ENCODE data around the gene ADISSP.

ADISSP gene

DNA sequence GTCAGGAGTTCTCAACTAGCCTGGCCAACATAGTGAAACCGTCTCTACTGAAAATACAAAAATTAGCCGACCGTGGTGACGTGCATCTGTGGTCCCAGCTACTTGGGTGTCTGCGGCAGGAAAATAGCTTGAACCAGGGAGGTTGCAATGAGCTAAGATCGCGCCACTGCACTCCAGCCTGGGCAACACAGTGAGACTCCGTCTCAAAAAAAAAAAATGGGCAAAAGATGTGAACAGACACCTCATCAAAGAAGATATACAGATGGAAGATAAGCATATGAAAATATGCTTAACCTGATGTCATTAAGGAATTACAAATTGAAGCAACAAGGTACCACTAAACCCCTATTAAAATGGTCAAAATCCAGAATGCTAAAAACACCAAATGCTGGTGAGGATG is 44.3 kb downstream of the ADISSP start:
- H3K27me3 ChIP-seq (ENCODE audit: control insufficient read depth, insufficient read depth, low read length) = peaks cover 20% of the 10 kb centered on the region
- H3K36me3 ChIP-seq (ENCODE audit: control insufficient read depth, insufficient read depth, low read length) = no peaks in the 10 kb centered on the region
- peaks cover 7% of the 10 kb centered on the region; the same call in 1 of the 2 replicates for H3K4me1 ChIP-seq (ENCODE audit: control insufficient read depth, insufficient read depth, low read length)
- H3K27ac ChIP-seq (ENCODE audit: low read depth, low read length) = no peak overlapping the region
- H3K9me3 ChIP-seq (ENCODE audit: control insufficient read depth, insufficient read depth, low read depth, low read length) = no peaks in the 10 kb centered on the region
- H3K9ac ChIP-seq (ENCODE audit: low read length) = no peak overlapping the region
- no peak overlapping the region for H3K4me3 ChIP-seq (ENCODE audit: low read depth, low read length)

DNA sequence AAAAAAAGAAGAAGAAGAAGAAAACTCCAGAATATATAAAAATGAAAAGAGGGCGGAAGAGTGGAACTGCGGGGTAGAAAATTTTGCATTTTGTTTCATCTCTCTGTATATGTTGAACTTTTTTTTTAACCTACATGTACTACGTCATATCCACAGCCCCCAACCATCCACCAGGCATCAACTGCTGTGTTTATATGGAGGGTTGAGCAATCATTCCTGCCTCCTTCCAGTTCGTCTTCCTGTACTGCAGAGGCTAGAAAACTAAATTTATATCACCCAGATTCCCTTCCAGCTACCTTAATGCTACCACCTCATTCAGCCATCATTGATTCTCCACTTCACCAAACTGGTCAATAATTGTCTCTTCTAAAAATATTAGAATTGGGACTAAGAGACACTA is 45.6 kb downstream of the ADISSP start:
- Histone ChIP-seq H3K27me3 (ENCODE audit: control insufficient read depth, insufficient read depth, low read length) (peaks cover 7% of the 10 kb centered on the region), H3K4me1 (ENCODE audit: control insufficient read depth, insufficient read depth, low read length) (no peaks in the 10 kb centered on the region), H3K27ac (ENCODE audit: low read depth, low read length) (no peak overlapping the region), H3K36me3 (ENCODE audit: control insufficient read depth, insufficient read depth, low read length) (no peaks in the 10 kb centered on the region), H3K9me3 (ENCODE audit: control insufficient read depth, insufficient read depth, low read depth, low read length) (no peaks in the 10 kb centered on the region), H3K9ac (ENCODE audit: low read length) (no peak overlapping the region), H3K4me3 (ENCODE audit: low read depth, low read length) (no peak overlapping the region)

DNA sequence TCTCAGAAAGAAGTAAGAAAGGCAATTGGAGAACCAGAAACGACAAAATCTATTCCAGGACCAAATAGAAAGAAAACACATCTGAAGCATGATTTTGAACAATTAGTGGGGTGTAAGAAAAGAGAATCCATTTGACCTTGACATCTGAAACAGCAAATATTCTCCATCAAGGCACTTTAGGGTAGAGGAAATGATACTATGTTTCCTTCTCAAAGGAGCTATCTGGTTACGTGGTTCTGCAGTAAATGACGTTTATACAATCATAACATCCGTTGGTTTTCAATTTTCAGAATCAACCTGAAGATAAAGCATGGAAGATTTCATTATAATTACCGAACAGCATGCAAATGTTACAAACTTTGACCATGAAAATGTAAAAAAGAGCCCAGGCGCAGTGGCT is 46.9 kb downstream of the ADISSP start:
- Histone ChIP-seq H3K27ac (ENCODE audit: low read depth, low read length) (no peak overlapping the region), H3K27me3 (ENCODE audit: control insufficient read depth, insufficient read depth, low read length) (peaks cover 5% of the 10 kb centered on the region; the same call in 1 of the 2 replicates), H3K4me1 (ENCODE audit: control insufficient read depth, insufficient read depth, low read length) (no peaks in the 10 kb centered on the region), H3K9ac (ENCODE audit: low read length) (no peak overlapping the region), H3K36me3 (ENCODE audit: control insufficient read depth, insufficient read depth, low read length) (no peaks in the 10 kb centered on the region), H3K4me3 (ENCODE audit: low read depth, low read length) (no peak overlapping the region), H3K9me3 (ENCODE audit: control insufficient read depth, insufficient read depth, low read depth, low read length) (no peaks in the 10 kb centered on the region)

DNA sequence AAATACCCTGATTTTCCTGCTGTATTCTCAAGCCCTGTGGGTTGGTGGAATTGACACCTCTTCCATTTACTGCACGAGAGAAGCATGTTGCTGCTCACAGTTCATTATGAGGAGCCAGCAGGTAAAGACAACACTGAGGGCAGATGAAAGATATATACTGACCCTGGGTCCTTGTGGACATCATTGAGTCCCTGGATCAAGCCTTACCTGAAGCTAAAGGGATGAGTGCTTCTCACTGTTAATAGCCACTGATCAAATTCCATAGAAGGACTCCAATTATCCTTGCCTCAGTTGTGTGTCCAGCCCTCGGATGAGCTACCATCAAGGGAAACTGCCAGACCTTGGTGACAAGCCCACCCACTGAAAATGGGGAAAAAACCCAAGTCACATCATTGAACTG is 47.5 kb downstream of the ADISSP start:
- Histone ChIP-seq H3K27me3 (ENCODE audit: control insufficient read depth, insufficient read depth, low read length) (peaks cover 5% of the 10 kb centered on the region; the same call in 1 of the 2 replicates), H3K36me3 (ENCODE audit: control insufficient read depth, insufficient read depth, low read length) (no peaks in the 10 kb centered on the region), H3K27ac (ENCODE audit: low read depth, low read length) (no peak overlapping the region), H3K4me1 (ENCODE audit: control insufficient read depth, insufficient read depth, low read length) (no peaks in the 10 kb centered on the region), H3K9ac (ENCODE audit: low read length) (no peak overlapping the region), H3K9me3 (ENCODE audit: control insufficient read depth, insufficient read depth, low read depth, low read length) (no peaks in the 10 kb centered on the region), H3K4me3 (ENCODE audit: low read depth, low read length) (no peak overlapping the region)

DNA sequence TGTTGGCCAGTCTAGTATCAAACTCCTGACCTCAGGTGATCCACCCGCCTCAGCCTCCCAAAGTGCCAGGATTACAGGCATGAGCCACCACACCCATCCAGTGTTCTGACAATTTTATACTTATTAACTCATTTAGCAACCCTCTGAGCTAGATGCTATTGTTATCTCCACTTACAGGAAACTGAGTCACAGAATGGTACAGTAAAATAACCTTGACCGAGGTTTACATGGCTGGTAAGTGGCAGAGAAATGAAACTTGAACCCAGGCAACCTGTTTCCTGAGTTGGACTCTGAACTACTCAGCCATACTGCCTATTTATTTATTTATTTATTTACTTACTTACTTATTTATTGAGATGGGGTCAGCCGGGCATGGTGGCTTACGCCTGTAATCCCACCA is 48.5 kb downstream of the ADISSP start:
- Histone ChIP-seq H3K27me3 (ENCODE audit: control insufficient read depth, insufficient read depth, low read length) (peaks cover 5% of the 10 kb centered on the region; the same call in 1 of the 2 replicates), H3K9me3 (ENCODE audit: control insufficient read depth, insufficient read depth, low read depth, low read length) (no peaks in the 10 kb centered on the region), H3K9ac (ENCODE audit: low read length) (no peak overlapping the region), H3K4me1 (ENCODE audit: control insufficient read depth, insufficient read depth, low read length) (no peaks in the 10 kb centered on the region), H3K4me3 (ENCODE audit: low read depth, low read length) (no peak overlapping the region), H3K27ac (ENCODE audit: low read depth, low read length) (no peak overlapping the region), H3K36me3 (ENCODE audit: control insufficient read depth, insufficient read depth, low read length) (no peaks in the 10 kb centered on the region)

DNA sequence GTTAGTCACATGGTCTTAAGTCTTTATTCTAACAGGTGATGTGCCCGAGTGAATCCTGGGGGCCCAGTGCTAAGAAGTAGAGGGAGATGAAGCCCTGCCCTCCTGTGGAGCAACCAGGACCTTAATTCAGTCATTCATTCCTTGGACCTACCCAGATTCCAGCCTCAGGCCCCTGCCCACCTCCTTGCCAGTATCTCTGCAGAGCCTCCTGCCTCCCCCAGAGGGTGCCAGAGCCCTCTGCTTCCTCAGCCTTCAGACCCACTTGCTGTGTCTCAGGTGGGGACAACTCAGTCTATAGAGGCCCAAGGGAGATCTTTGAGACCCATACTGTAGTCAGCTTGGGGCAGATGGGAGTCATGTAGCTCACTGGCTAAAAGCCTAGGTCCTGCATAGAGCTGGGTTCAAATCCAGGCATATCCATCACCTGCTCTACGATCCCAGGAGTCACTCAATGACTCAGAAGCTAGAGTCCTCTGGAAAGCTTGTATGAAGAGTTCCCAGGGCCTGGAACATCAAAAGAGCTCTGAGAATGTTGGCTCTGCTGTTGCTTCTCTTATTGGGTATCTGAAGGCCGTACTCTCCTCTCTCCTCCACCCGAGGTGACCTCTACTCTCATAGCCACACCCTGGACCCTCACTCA is 51.2 kb downstream of the ADISSP start:
- Histone ChIP-seq H3K4me1 (ENCODE audit: control insufficient read depth, insufficient read depth, low read length) (no peaks in the 10 kb centered on the region), H3K9ac (ENCODE audit: low read length) (no peak overlapping the region), H3K27ac (ENCODE audit: low read depth, low read length) (no peak overlapping the region), H3K27me3 (ENCODE audit: control insufficient read depth, insufficient read depth, low read length) (peaks cover 5% of the 10 kb centered on the region; the same call in 1 of the 2 replicates), H3K36me3 (ENCODE audit: control insufficient read depth, insufficient read depth, low read length) (no peaks in the 10 kb centered on the region), H3K9me3 (ENCODE audit: control insufficient read depth, insufficient read depth, low read depth, low read length) (no peaks in the 10 kb centered on the region), H3K4me3 (ENCODE audit: low read depth, low read length) (no peak overlapping the region)

DNA sequence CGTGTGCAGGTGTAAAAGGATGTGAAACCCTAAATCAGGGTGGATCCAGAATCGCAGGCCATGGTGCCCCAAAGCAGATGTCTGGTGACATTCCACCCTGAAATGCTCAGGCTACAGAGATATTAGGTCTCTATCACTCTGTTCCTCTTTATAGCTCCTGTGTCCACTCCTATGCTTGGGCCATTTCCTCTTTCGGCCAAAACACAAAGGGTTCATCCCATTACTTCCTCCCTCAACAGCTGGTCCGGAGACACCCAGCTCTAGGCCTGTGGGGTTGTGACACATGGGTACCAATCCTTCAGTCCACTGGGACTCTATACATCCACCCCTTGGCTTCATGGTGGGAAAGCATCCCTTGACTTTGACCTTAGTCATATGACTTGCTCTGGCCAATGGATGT is 53.5 kb downstream of the ADISSP start:
- H3K27ac ChIP-seq (ENCODE audit: low read depth, low read length) = no peak overlapping the region
- 0 out of 2 replicates have a peak, but pooled peaks cover 6% of the 10 kb centered on the region for H3K4me1 ChIP-seq (ENCODE audit: control insufficient read depth, insufficient read depth, low read length)
- H3K4me3 ChIP-seq (ENCODE audit: low read depth, low read length) = no peak overlapping the region
- H3K9me3 ChIP-seq (ENCODE audit: control insufficient read depth, insufficient read depth, low read depth, low read length) = no peaks in the 10 kb centered on the region
- H3K27me3 ChIP-seq (ENCODE audit: control insufficient read depth, insufficient read depth, low read length) = no peaks in the 10 kb centered on the region
- H3K36me3 ChIP-seq (ENCODE audit: control insufficient read depth, insufficient read depth, low read length) = no peaks in the 10 kb centered on the region
- no peak overlapping the region for H3K9ac ChIP-seq (ENCODE audit: low read length)

DNA sequence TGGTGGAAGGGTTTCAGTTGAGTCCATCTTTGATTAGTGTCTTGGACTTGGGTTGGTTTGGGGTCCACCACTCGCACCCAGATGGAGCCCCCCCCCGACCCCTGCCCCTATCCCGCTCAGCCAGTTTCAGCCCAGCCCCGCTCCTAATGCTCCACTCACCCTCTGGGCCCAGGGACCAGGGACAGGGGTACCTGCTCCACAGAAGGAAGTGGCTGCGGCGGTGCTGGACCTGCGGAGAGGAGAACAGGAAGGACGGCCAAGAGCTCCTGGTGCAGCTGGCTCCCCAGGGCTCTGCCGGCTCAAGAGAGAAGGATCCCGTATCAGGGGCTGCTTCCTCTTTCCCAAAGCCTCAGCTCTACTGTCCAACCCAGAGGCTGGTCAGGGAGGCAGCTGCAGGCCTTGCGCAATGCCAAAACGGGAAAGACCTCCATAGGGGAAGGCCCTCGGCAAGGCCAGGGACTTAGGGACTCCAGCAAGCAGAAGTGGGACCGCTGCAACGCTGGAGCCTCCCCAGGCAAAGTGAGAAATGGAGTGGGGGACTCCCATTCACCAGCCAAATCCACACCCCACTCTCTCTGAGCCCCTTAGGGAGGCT is 55.2 kb downstream of the ADISSP start, which contains the start of gene SIGLEC1:
TSS of gene SIGLEC1 (minus strand) at position 322 of the 595 bp plus-strand sequence. CDS start 5,472 bp downstream, outside the sequence.
- Histone ChIP-seq H3K4me1 (ENCODE audit: control insufficient read depth, insufficient read depth, low read length) (0 out of 2 replicates have a peak, but pooled peaks cover 6% of the 10 kb centered on the region), H3K4me3 (ENCODE audit: low read depth, low read length) (no peak within 1 kb of the TSS), H3K9me3 (ENCODE audit: control insufficient read depth, insufficient read depth, low read depth, low read length) (no peaks in the 10 kb centered on the region), H3K27ac (ENCODE audit: low read depth, low read length) (no peak within 1 kb of the TSS), H3K27me3 (ENCODE audit: control insufficient read depth, insufficient read depth, low read length) (no peaks in the 10 kb centered on the region), H3K9ac (ENCODE audit: low read length) (no peak within 1 kb of the TSS), H3K36me3 (ENCODE audit: control insufficient read depth, insufficient read depth, low read length) (no peaks in the 10 kb centered on the region)

DNA sequence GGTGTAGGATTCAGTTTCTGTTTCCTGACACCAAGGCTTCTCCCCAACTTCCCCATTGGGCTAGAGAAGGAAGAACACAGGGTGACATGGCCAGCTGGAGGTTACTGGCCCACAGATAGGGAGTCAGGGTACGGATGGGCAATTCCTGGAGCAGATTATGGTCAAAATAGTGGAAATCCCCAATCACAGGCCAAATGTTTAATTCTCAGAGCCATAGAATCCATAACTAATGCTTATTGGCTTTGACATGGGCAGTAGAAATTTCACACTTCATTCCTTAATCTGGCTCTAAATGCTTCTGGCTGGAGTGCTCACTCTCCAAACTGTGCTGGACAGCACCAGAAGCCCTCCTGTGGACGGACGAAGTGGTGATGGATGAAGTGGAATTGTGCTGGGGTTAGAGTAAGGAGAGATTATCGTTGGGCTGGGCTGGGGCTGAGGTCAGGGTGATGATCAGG is 56.0 kb downstream of the ADISSP start:
- Histone ChIP-seq H3K4me3 (ENCODE audit: low read depth, low read length) (no peak overlapping the region), H3K9ac (ENCODE audit: low read length) (no peak overlapping the region), H3K9me3 (ENCODE audit: control insufficient read depth, insufficient read depth, low read depth, low read length) (no peaks in the 10 kb centered on the region), H3K4me1 (ENCODE audit: control insufficient read depth, insufficient read depth, low read length) (0 out of 2 replicates have a peak, but pooled peaks cover 6% of the 10 kb centered on the region), H3K27ac (ENCODE audit: low read depth, low read length) (no peak overlapping the region), H3K27me3 (ENCODE audit: control insufficient read depth, insufficient read depth, low read length) (no peaks in the 10 kb centered on the region), H3K36me3 (ENCODE audit: control insufficient read depth, insufficient read depth, low read length) (no peaks in the 10 kb centered on the region)

DNA sequence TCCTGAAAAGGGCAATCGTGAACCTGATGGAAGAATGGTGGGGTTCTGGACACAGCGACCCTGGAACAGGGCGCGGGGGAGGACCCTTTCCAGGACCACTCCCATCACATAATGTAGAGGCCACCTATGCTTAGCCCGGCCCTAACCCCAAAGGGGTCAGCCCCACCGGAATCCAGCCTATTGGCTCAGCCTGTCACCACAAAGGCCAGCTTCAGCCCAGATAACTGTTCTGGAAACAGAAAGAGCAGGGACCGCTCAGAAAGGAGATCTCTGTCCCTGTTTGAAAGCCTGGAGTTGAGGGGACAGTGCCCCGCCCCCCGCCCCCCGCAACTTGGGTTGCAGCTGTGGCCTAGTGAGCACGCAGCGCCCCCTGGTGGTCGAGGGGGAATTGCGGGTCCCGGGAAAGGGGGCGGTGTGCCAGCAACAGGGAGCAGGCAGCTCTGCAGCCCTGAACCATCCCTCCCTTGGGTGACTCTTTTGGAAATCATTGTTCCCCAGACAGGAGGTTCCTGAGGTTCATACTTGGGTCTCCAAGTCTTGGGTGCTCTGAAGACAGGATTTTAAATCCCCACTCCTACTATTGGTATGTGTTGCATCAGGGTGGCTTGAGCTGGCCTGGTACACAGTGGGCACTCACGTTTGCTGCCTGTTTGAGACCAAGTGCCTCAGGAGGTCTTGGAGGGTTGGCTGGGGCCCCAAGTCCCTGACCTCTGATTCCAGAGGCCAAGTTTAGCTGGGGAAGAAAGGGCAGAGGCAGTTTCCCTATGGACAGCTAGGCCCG is 56.7 kb downstream of the ADISSP start:
- H3K27me3 ChIP-seq (ENCODE audit: control insufficient read depth, insufficient read depth, low read length) = no peaks in the 10 kb centered on the region
- no peak overlapping the region for H3K9ac ChIP-seq (ENCODE audit: low read length)
- H3K4me3 ChIP-seq (ENCODE audit: low read depth, low read length) = no peak overlapping the region
- 0 out of 2 replicates have a peak, but pooled peaks cover 6% of the 10 kb centered on the region for H3K4me1 ChIP-seq (ENCODE audit: control insufficient read depth, insufficient read depth, low read length)
- H3K9me3 ChIP-seq (ENCODE audit: control insufficient read depth, insufficient read depth, low read depth, low read length) = no peaks in the 10 kb centered on the region
- H3K36me3 ChIP-seq (ENCODE audit: control insufficient read depth, insufficient read depth, low read length) = no peaks in the 10 kb centered on the region
- no peak overlapping the region for H3K27ac ChIP-seq (ENCODE audit: low read depth, low read length)

DNA sequence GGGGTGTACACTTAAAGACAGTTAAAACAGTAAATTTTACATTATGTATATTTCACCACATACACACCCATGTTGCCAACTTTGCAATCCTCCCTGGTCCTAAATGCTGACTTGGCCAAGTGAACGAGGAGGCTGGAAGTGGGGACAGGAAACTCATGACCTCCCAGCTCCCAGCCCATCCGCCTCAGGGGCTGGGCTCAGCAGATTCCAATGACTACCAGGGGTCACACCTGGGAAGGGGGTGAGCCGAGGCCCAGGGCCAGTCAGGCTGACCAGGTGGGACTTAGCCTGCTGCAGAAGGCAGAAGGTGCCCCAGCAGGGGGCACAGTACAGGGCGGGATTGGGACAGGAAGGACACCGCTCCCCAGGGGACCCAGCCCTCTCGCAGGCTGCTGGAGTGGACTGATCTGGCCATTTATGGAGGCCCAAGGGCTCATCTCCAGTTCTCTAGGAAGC is 57.5 kb downstream of the ADISSP start:
- Histone ChIP-seq H3K9me3 (ENCODE audit: control insufficient read depth, insufficient read depth, low read depth, low read length) (no peaks in the 10 kb centered on the region), H3K27ac (ENCODE audit: low read depth, low read length) (no peak overlapping the region), H3K4me3 (ENCODE audit: low read depth, low read length) (no peak overlapping the region), H3K27me3 (ENCODE audit: control insufficient read depth, insufficient read depth, low read length) (no peaks in the 10 kb centered on the region), H3K9ac (ENCODE audit: low read length) (no peak overlapping the region), H3K4me1 (ENCODE audit: control insufficient read depth, insufficient read depth, low read length) (0 out of 2 replicates have a peak, but pooled peaks cover 6% of the 10 kb centered on the region), H3K36me3 (ENCODE audit: control insufficient read depth, insufficient read depth, low read length) (no peaks in the 10 kb centered on the region)

Measured in HUES6 (cell line).